Activated CD8-positive, alpha-beta memory T cell treated with anti-CD3 and anti-CD28 coated beads, Interleukin-2, amount 50 U/mL, for 48 hours (primary cell): Measurements from ENCODE around the gene TP53AIP1.

Experiments used
- DNase-seq: peaks from one replicate; pipeline ENCODE4 v3.0.0-alpha.2; 2020

Gene TP53AIP1

GRCh38 chr11:128942272-128942612 is 429 bp downstream of the TP53AIP1 start:
- no peak for DNase-seq

DNA sequence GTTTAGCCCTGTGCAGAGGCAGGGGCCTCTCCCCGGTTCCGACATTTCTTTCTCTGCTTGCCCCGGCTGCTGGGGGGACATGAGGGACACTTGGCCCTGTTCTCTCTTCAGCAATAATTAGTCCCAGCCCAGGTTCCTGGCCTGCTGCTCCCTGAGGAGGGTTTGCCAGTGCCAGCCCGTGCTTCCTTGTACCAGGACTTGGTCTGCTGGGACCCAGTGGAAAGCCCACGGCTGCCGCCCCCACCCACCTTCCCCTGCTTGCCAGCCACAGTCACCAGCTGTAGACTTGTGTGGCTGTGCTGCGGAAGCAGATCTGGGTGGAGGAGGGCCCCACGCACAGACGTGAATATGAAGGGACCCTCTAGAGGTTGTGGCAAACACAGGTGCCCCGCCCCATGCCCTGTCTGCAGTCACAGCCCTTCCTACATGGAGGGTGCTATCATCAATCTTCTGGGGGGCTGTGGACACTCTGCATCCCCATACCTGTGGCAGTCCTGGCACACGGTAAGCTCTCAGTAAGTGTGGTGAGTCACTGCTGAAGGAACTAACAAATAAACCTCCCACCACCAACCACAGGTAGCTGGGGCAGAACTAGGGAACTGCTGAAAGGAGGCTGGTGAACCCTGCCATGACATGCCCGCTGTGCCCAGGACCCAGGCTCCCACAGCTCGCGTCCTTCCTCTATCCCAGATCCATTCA is 949 bp downstream of the TP53AIP1 start:
- no peak for DNase-seq

DNA sequence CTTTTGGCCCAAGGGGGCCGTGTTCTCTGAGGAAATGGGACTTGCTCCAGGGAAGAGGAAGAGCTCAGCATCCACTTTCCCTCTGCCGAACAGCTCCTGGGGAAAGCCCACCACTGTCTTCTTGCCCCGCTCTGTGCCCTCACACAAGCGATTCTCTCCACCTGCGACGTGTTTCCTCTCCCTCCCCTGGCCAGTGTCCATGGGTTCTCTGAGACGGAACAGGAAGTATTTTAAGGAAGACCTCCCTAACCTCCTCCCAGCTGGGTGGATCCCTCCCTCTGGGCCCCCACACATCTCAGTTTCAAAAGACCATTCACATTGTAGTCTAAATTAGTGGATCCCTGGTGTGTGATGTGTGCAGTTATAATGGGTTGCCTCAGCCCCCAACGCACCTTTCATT is 1.6 kb downstream of the TP53AIP1 start:
- no peak for DNase-seq

DNA sequence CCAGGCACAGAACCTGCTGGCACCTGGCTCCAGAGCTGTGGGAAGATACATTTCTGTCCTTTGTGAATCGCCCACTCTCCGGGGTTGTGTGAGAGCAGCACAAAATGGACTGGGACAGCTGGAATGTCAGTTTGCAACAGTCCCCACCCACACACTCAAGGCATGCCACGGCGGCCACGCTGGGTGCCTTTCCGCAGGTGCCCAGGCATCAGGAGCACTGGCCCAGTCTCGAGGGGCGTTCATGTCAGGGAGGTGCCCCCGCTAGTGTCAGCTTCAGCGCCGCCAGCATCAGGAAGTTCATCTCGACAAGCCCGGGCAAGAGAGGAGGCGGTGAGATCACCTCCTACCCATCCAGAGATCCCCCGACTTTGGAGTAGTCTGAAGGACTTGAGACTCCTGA is 2.1 kb downstream of the TP53AIP1 start:
- DNase-seq, result no peak

DNA sequence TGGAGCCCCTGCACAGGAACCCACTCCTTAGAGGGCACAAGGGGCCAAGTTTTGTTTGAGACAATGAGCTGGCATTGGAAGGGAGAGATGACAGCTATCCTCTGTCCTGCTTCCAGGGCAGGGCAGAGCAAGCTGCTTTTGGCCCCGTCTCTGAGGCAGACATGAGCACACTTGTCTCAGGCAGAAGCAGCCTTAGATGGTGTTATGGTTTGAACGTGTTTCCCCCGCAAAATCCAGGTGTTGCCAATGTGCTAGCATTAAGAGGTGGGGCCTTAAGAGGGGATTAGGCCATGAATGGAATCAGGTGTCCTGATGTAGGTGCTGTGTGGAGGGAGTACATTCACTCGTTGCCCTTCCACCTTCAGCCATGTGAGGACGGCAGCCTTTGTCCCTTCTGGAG is 2.5 kb downstream of the TP53AIP1 start:
- DNase-seq, result no peak

DNA sequence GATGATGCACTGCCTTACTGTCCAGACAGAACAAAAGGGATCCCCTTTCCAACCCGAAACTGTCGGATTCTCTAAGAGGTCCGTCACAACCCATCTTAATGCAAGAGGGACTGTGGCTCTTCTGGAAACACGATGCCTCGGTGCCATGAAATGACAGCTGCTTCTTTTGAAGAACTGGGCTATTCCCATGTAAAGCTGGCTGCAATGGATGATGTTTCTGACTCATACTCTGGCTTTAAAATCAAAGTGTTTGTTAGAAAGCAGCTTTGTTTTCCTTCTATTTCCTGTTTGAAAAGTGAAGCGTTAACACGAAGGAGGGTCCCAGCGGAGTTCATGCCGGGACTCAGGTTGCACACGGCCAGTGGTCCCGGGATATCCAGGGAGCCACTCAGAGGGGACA is 3.1 kb downstream of the TP53AIP1 start:
- no peak for DNase-seq

DNA sequence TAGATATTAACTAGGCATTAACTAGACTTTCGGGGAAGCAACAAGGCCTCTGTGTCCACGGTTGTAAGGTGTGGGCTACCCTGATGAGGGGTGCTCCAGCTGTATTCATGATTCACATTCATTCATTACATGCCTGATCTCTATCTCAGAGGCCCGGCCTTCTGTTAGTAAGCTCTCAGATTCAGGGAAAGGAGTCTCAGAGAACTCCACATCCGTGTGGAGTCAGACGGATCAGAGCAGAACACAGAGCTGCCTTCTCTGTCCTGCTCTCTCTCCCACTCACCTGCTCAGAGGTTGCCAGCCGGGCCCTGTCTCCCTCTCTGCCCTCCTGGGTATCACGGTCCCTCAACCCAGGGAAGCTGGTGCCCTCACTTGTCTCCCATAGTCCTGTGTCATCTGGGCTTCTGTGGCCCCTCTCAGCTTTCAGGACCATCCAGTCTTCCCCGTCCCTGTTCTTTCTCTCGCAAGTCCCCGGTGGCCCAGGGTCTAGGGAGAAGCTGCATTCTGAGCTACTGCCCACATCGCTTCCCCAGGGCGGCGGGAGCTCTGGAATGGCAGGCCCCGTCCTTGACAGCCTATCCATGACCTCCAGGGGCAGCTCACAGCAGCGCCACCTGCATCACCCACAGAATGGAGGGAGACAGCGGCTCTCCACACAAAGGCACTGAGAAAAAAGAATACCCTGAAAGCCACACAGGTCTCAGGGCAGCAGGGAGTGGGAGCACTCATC is 4.3 kb downstream of the TP53AIP1 start:
- DNase-seq, result no peak

- no peak for DNase-seq
Observed at GRCh38 chr11:128937480-128937879, 5.2 kb downstream of the TP53AIP1 start.

- DNase-seq, result no peak
Observed at GRCh38 chr11:128936606-128937251, 5.9 kb downstream of the TP53AIP1 start.

DNA sequence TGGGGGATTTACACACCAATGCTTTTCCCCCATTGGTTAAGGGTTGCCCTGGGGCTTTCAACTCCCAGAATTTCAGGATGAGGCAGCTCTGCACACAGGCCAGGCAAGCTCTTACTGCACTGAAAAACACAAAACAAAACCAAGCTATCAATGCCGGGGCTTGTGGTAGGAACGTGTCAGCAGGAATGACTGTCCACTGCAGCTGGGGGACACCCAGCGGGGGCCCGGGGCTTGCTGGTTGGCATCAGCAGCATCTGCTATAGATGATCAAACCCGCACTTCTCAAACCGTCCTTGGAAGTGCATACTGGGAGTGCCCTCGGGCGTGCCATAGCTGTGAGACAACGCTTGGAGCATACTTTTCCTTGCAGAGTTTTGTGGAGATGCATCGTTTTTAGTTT is 7.7 kb downstream of the TP53AIP1 start:
- no peak for DNase-seq

- no peak for DNase-seq
Observed at GRCh38 chr11:128934351-128934750, 8.3 kb downstream of the TP53AIP1 start.

- no peak for DNase-seq
Observed at GRCh38 chr11:128933481-128934178, 9.0 kb downstream of the TP53AIP1 start.

- DNase-seq, result no peak
Observed at GRCh38 chr11:128931668-128932067, 11.0 kb downstream of the TP53AIP1 start.

DNA sequence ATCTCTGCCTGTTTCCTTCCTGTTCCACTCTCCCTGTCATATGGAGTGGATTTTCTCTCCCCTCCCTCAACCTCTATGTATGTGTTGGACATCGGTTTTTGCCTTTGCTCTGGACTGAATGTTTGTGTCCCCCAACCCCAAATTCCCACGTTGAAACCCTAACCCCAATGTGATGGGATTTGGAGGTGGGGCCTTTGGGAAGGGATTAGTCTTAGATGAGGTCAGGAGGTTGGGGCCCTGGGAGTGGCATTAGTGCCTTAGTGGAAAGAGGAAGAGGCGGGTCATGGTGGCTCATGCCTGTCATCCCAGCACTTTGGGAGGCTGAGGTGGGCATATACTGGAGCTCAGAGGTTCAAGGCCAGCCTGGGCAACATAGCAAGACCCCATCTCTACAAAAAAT is 11.6 kb downstream of the TP53AIP1 start:
- DNase-seq, result no peak

- no peak for DNase-seq
Observed at GRCh38 chr11:128929991-128930390, 12.7 kb downstream of the TP53AIP1 start.

DNA sequence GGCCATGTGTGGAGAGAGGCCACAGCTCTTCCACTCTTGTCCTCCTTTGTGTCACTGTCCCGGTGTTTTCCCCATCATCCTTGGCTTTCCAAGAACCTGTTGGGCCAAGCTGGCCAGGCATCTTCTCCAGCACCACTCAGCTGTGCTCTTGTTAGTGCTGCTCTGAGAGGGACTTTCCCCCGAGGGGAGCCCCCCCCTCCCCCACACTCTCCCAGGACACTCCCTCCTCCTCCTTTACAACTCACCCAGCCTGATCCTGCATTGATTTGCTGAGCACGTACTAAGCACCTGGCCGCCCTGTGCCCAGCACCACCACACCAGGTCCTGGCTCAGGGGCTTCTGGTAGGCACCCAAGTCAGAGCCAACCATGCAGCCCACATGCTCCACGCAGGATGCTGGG is 13.2 kb downstream of the TP53AIP1 start:
- no peak for DNase-seq

DNA sequence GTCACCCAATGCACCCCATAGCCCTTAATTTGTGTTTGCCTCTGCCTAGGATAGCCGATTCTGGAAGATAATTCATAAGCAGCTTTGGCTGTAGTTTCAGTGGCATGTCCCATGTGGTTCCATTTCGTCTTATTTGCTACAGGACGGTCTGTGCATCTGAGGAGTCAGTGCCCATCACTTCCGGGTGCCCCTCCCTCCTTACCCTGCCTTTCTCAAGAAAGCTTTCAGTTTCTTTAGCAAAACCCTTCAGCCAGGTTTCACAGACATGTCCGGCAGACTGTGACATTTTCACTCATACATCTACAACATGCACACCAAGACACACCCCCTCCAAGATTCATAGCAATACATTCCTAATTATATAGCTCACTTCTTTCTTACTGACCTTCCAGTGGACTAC is 14.3 kb downstream of the TP53AIP1 start:
- no peak for DNase-seq

- no peak for DNase-seq
Observed at GRCh38 chr11:128927683-128928336, 14.9 kb downstream of the TP53AIP1 start.

DNA sequence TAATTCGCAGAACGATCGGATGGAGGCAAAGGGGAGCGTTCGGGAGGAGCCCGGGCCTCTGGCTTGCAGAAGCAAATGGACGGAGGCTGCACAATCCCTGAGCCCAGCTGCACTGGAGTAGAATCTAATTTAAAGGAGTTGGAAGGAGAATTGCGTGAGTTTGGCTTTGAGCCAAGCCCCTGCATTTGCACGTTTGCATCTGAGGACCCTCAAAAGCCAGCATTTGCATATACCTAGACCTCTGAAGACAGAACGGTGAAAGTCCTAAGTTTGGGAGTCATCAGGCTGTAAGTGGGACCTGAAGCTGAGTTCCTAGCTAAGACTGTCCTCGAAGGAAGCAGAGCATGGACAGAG is 15.6 kb downstream of the TP53AIP1 start:
- DNase-seq, result no peak

- DNase-seq, result no peak
Observed at GRCh38 chr11:128926437-128927107, 16.1 kb downstream of the TP53AIP1 start.

GRCh38 chr11:128926000-128926399 is 16.7 kb downstream of the TP53AIP1 start:
- no peak for DNase-seq

DNA sequence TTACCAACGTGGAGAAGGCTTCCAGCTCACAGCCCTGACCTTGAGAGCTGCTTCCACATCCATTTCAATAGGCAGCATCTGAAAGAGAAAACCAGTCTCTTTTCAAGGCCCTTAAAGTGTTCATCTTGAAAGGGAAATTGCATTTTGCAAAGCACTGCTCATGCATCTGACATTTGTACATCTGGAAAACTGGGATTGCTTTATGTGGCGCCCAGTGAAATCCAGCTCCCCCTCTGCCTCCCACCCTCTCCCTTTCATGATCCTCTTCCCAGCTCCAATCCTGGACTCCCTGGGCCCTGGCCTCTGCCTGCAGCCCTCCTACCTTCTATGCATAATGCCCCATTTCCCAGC is 17.4 kb downstream of the TP53AIP1 start:
- DNase-seq, result no peak
